ENCODE data around the gene DRAXIN. TPM values are rescaled to one million over a fixed set of nuclear protein-coding genes. Genes with fewer than 3 reads are reported as not detected.

Gene DRAXIN
- total and polyA plus RNA-seq, 2 donors (not counting 3 experiments of a cell fraction or from before 2014, with no cell fraction given): 0.44 to 3.2 TPM

DNA sequence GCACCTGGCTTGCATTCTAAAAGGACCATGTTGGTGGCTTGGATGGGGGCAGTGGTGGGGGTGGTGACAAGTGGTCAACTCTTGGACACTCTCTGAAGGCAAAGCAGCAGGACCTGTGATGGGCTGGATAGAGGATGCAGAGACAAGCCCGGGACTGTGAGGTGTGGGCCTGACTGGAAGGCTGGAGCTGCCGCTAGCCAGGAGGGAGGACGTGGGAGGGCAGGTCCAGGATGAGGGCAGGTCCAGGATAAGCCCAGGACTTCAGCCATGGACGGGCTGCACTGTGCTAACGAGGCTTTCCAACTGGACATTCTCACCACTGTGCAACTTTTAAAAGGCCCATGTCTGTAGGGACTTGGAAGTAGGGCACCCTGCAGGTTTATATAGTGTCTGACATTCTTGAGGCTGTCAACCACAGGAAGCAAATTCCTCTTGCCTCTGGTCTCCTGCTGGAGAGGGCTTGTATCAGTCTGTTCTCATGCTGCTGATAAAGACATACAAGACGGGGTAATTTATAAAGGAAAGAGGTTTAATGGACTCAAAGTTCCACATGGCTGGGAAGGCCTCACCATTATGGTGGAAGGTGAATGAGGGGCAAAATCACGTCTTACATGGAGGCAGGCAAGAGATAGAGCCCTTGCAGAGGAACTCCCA is 62.2 kb downstream of the DRAXIN start:
- Histone ChIP-seq H3K9me1 (replicated peaks; ENCODE audit: control insufficient read depth, extremely low read depth, insufficient read depth, low read length) (no peaks in the 10 kb centered on the region), H3K4me1 (ENCODE audit: control insufficient read depth, extremely low read depth, insufficient read depth, low read length) (no peaks in the 10 kb centered on the region), H3K9me3 (replicated peaks; ENCODE audit: control insufficient read depth, insufficient read depth, low read length) (no peaks in the 10 kb centered on the region), H3K27ac (ENCODE audit: insufficient read depth, low read depth, low read length) (no peak overlapping the region), H2AFZ (ENCODE audit: low read depth, low read length) (no peak overlapping the region), H3K36me3 (ENCODE audit: control insufficient read depth in 2 of 2, extremely low read depth in 1 of 2, insufficient read depth in 2 of 2, low read length in 2 of 2) (peaks cover 0 to 2% of the 10 kb centered on the region in 2 experiments), H3K79me2 (ENCODE audit: control insufficient read depth, insufficient read depth, low read length) (no peaks in the 10 kb centered on the region), H3K9ac (replicated peaks; ENCODE audit: extremely low read depth, insufficient read depth, low read length) (no peak overlapping the region), H4K20me1 (replicated peaks; ENCODE audit: control insufficient read depth, extremely low read depth, insufficient read depth, low read length) (no peaks in the 10 kb centered on the region), H3K4me3 (replicated peaks in 1 of 3; ENCODE audit: insufficient read depth in 1 of 3, low read depth in 1 of 3, low read length in 3 of 3) (no peak overlapping the region), H3K4me2 (ENCODE audit: insufficient read depth, low read length) (no peak overlapping the region), H3K27me3 (ENCODE audit: control insufficient read depth in 2 of 2, insufficient read depth in 2 of 2, low read length in 2 of 2) (no peaks in the 10 kb centered on the region)
- dilution Hi-C loops (cut with MboI; ENCODE audit: extremely low pct_ligation_motif_present, low sequenced_read_pairs) (no loop called here), intact Hi-C loops (cut with micrococcal nuclease) (no loop called here)
- TF ChIP-seq, protein P1, sequence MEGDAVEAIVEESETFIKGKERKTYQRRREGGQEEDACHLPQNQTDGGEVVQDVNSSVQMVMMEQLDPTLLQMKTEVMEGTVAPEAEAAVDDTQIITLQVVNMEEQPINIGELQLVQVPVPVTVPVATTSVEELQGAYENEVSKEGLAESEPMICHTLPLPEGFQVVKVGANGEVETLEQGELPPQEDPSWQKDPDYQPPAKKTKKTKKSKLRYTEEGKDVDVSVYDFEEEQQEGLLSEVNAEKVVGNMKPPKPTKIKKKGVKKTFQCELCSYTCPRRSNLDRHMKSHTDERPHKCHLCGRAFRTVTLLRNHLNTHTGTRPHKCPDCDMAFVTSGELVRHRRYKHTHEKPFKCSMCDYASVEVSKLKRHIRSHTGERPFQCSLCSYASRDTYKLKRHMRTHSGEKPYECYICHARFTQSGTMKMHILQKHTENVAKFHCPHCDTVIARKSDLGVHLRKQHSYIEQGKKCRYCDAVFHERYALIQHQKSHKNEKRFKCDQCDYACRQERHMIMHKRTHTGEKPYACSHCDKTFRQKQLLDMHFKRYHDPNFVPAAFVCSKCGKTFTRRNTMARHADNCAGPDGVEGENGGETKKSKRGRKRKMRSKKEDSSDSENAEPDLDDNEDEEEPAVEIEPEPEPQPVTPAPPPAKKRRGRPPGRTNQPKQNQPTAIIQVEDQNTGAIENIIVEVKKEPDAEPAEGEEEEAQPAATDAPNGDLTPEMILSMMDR (IDR thresholded peaks at IDR 0.05; ENCODE audit: extremely low read depth in 1 of 2, insufficient read depth in 1 of 2, low read depth in 1 of 2, low read length in 2 of 2): no peak
- no peak for TF ChIP-seq POLR2A (IDR thresholded peaks at IDR 0.05; ENCODE audit: low read depth, low read length)
- CTCF ChIA-PET: no interaction called here
- POLR2A ChIA-PET: no interaction called here
- FAIRE-seq (no peak), DNase-seq (ENCODE audit: low read depth, low spot score) (no peak)
- no TSS peak for BruUV-seq (replicated peaks)

DNA sequence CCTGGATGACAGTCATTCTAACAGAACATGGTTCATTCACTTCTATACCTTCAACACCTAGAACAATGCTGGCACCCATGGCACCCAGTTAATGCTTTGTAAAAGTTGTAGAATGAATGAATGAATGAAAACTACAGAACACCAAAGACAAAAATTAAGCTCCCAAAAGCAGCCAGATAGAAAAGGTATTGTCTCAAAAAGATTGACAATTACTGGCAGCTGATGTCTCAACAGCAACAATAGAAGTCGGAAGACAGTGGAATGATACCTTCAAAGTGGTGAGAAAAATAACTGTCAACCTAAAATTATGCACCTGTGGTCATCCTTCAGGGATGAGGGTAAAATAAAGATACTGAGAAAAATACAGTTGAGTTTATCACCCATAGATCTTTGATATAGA is 65.5 kb downstream of the DRAXIN start:
- H4K20me1 ChIP-seq (replicated peaks; ENCODE audit: control insufficient read depth, extremely low read depth, insufficient read depth, low read length): no peaks in the 10 kb centered on the region
- no peaks in the 10 kb centered on the region for H3K4me1 ChIP-seq (ENCODE audit: control insufficient read depth, extremely low read depth, insufficient read depth, low read length)
- no peak for TF ChIP-seq POLR2AphosphoS5 (IDR thresholded peaks at IDR 0.05; ENCODE audit: insufficient read depth, low read depth, low read length)
- TF ChIP-seq, protein P2, sequence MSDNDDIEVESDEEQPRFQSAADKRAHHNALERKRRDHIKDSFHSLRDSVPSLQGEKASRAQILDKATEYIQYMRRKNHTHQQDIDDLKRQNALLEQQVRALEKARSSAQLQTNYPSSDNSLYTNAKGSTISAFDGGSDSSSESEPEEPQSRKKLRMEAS (IDR thresholded peaks at IDR 0.05; ENCODE audit: insufficient read depth, insufficient read length): no peak
- TF ChIP-seq FOS (IDR thresholded peaks at IDR 0.05; ENCODE audit: borderline replicate concordance, insufficient read depth, low read length): no peak
- TF ChIP-seq GATA2 (IDR thresholded peaks at IDR 0.05; ENCODE audit: insufficient read depth, insufficient read length, low read depth, low read length): no peak
- H3K9me1 ChIP-seq (replicated peaks; ENCODE audit: control insufficient read depth, extremely low read depth, insufficient read depth, low read length): no peaks in the 10 kb centered on the region
- intact Hi-C loops (cut with micrococcal nuclease) (no loop called here), dilution Hi-C loops (cut with MboI; ENCODE audit: extremely low pct_ligation_motif_present, low sequenced_read_pairs) (no loop called here)
- H3K4me2 ChIP-seq (ENCODE audit: insufficient read depth, low read length): no peak overlapping the region
- no peak for DNase-seq (ENCODE audit: low read depth, low spot score)
- no peak for FAIRE-seq
- no peak overlapping the region for H3K4me3 ChIP-seq (replicated peaks in 1 of 3; ENCODE audit: insufficient read depth in 1 of 3, low read depth in 1 of 3, low read length in 3 of 3)
- H3K79me2 ChIP-seq (ENCODE audit: control insufficient read depth, insufficient read depth, low read length): no peaks in the 10 kb centered on the region
- H3K36me3 ChIP-seq (ENCODE audit: control insufficient read depth in 2 of 2, extremely low read depth in 1 of 2, insufficient read depth in 2 of 2, low read length in 2 of 2): no peaks in the 10 kb centered on the region
- H2AFZ ChIP-seq (ENCODE audit: low read depth, low read length): no peak overlapping the region
- ChIA-PET CTCF (interaction anchor here (1.4 kb wide), 1 partner anchor 106 kb away, joined by 4 read pairs; no protein-coding TSS in a partner anchor), POLR2A (no interaction called here)
- H3K27me3 ChIP-seq (ENCODE audit: control insufficient read depth in 2 of 2, insufficient read depth in 2 of 2, low read length in 2 of 2): peaks cover 0 to 6% of the 10 kb centered on the region in 2 experiments
- no TSS peak for BruUV-seq (replicated peaks)
- H3K9me3 ChIP-seq (replicated peaks; ENCODE audit: control insufficient read depth, insufficient read depth, low read length): no peaks in the 10 kb centered on the region
- no peak overlapping the region for H3K9ac ChIP-seq (replicated peaks; ENCODE audit: extremely low read depth, insufficient read depth, low read length)
- no peak overlapping the region for H3K27ac ChIP-seq (ENCODE audit: insufficient read depth, low read depth, low read length)
